BLaER1 treated with 17β-estradiol and CSF1 and Interleukin-3, amounts not matched to agents 10 nM and 100 nM (cell line): ENCODE data around the gene DNER.
A peak's percentile ranks its signal among the peaks of the same experiment; 100 is the strongest.
"Not testable (repeated sequence)": the region's sequence is repeated elsewhere in the genome, so short reads cannot be mapped to it uniquely, and the experiment has no call there.

ENCODE experiments used
- H3K27ac ChIP-seq, 11 experiments: shearing (Covaris generic); formaldehyde crosslinking; 2 replicates each; pipeline ENCODE4 v1.8.1; 2022
- H3K27me3 ChIP-seq, 11 experiments: shearing (Covaris generic); formaldehyde crosslinking; 2 replicates each; pipeline ENCODE4 v1.8.1; 2022
- H3K36me3 ChIP-seq, 11 experiments: shearing (Covaris generic); formaldehyde crosslinking; 2 replicates each; pipeline ENCODE4 v1.8.1; 2022
- H3K4me1 ChIP-seq, 10 experiments: shearing (Covaris generic); formaldehyde crosslinking; 2 replicates each; pipeline ENCODE4 v1.8.1; 2022
- H3K4me2 ChIP-seq, 11 experiments: shearing (Covaris generic); formaldehyde crosslinking; 2 replicates each; pipeline ENCODE4 v1.8.1; 2022
- H3K4me3 ChIP-seq, 10 experiments: shearing (Covaris generic); formaldehyde crosslinking; 2 replicates each; pipeline ENCODE4 v1.8.1; 2022
- H3K9ac ChIP-seq, 11 experiments: shearing (Covaris generic); formaldehyde crosslinking; 2 replicates each; pipeline ENCODE4 v1.8.1; 2022
- H3K9me3 ChIP-seq, 11 experiments: shearing (Covaris generic); formaldehyde crosslinking; replicated peaks in 1 of 11; 2 replicates each; pipeline ENCODE4 v1.8.1; 2022
- H4K20me1 ChIP-seq, 11 experiments: shearing (Covaris generic); formaldehyde crosslinking; 2 replicates each; pipeline ENCODE4 v1.8.1; 2022
- Cebpa-rat ChIP-seq, 11 experiments: shearing (Covaris generic); IDR thresholded peaks; 2 replicates each; pipeline ENCODE4 v1.8.1; 2022

The DNER gene

DNA sequence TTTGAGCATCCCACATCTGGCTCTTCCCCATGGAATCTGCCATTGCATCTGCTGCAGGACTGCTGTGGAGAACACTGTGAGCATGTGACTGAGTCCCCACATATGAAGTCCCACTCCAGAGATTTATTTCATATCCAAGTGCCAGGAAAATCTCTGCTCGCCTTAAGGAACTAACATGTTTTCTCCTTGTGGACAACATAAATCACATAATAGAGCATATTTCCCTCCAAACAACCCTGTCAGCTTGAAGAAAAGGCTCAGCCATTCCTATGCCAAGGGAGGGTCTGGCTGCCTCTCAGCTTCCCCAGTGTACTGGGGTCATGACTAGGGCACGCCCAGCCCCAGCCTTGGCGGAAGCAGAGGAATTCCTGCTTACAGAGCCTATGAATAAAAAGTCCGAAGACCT lies 193.7 kb downstream of the DNER start:
- no peak for TF ChIP-seq Cebpa-rat (IDR thresholded peaks at IDR 0.05)
- Histone ChIP-seq H3K36me3 (no peaks in the 10 kb centered on the region), H3K9ac (no peak overlapping the region), H3K27ac (no peak overlapping the region), H3K4me2 (peak overlapping the region in 3 of 11 experiments; percentile 30 to 64 (median 59); a peak in 5 of 22 replicates), H3K4me1 (peaks cover 10 to 32% (median 16%) of the 10 kb centered on the region in 10 experiments), H3K27me3 (no peaks in the 10 kb centered on the region), H3K4me3 (no peak overlapping the region), H4K20me1 (no peaks in the 10 kb centered on the region), H3K9me3 (peaks cover 0 to 13% (median 0%) of the 10 kb centered on the region in 11 experiments; a peak in 2 of 22 replicates)

DNA sequence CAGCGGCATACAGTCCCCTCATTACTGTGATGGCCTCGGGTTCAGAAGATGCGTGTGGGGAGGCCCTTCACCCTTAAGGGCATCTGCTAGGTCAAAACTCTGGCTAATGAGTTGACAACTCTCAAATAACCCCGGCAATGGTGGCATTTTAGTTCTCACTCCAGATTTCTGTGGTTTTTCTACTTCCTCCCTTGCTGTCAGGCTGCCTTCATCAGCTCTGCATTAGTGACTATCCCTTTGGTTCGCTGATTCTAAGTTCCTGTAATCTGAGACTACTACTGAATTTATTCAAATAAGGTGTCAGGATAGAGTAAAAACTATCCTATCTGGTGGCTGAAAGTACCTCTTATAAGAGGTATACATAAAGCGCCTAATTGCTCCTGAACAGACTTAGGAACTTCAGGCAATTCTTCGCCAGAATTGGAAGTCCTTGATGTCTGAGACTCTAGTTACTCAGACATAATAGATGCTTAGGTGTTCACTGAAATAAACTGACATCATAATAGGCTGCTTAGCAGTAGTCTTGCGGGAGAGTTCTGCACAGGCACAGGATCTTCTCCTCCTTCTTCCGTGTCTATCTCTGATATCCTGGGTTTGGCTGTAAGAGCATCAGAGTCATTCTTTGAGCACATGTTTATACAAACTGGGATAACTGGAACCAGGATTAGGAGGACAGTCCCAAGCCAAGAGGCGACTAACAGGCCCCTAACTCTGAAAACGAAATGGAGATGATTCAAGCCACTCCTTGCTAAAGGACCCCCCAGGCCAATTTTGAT lies 194.5 kb downstream of the DNER start:
- no peaks in the 10 kb centered on the region for H4K20me1 ChIP-seq
- peak overlapping the region; percentile 14 to 64 (median 49); a peak in 20 of 22 replicates for H3K4me2 ChIP-seq
- H3K27ac ChIP-seq: no peak overlapping the region; a peak in 2 of 22 replicates
- no peak overlapping the region for H3K9ac ChIP-seq
- peaks cover 0 to 13% (median 0%) of the 10 kb centered on the region in 11 experiments; a peak in 2 of 22 replicates for H3K9me3 ChIP-seq
- H3K36me3 ChIP-seq: no peaks in the 10 kb centered on the region
- H3K4me1 ChIP-seq: peaks cover 12 to 40% (median 22%) of the 10 kb centered on the region in 10 experiments
- H3K27me3 ChIP-seq: no peaks in the 10 kb centered on the region
- no peak for TF ChIP-seq Cebpa-rat (IDR thresholded peaks at IDR 0.05)
- H3K4me3 ChIP-seq: no peak overlapping the region

DNA sequence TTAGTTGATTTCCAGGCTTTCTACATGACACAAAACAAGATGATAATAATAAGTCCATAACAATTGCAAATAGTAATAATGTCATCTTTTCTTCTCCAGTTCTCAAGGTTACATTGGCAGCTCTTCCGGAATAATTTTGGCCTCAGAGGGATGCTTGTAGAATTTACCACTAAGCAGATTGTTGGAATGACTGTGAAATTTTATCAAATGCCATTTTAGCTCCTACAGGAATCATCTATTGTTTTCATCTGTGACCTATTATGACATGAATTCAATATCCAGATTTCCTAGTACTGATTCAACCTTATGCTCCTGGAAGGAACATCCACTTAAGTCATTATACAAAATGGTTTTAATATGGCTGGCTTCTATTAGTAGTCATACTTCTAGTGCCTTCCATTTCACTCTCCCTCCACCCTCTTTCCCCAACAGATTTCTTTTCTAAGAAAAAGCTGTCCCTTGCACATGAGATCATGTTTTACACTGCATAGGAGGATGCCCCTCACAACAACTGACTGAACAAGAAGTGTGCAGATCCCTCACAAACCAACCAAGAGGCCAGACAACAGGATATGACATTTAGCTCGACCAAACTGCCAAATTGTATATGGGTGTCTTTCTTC lies 200.0 kb downstream of the DNER start:
- Histone ChIP-seq H3K27me3 (no peaks in the 10 kb centered on the region), H3K9ac (no peak overlapping the region)

DNA sequence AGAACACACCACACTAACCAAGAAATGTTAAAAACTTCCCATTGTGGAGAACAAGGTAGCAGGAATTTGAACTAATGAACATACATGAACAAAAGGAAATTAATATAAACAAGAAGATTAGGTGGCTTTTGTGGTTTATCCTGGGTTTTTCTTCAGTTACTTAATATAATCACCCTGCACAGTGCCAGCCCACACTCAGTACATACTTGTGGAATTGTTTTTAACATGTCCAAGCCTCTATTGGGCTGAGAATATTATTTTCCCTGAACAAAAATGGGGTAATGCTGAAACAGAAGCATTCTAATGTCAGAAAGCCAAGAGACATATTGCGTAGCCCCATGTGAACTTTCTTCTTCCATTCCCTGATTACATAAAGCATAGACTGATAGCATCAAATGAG lies 202.8 kb downstream of the DNER start:
- no peaks in the 10 kb centered on the region for H4K20me1 ChIP-seq

More for the DNA sequence above, 200.0 kb downstream of the DNER start:
- Histone ChIP-seq H3K4me2 (0 out of 22 replicates have a peak overlapping the region, but pooled peaks of 1 of the 11 experiments have one; percentile 45), H3K9me3 (peaks cover 0 to 14% (median 0%) of the 10 kb centered on the region in 11 experiments; a peak in 2 of 22 replicates), H3K36me3 (peaks cover 0 to 4% (median 0%) of the 10 kb centered on the region in 11 experiments; a peak in 2 of 22 replicates), H3K27ac (no peak overlapping the region), H3K4me3 (no peak overlapping the region), H4K20me1 (no peaks in the 10 kb centered on the region), H3K4me1 (peaks cover 4 to 18% (median 13%) of the 10 kb centered on the region in 10 experiments; a peak in 19 of 20 replicates)
- no peak for TF ChIP-seq Cebpa-rat (IDR thresholded peaks at IDR 0.05)

DNA sequence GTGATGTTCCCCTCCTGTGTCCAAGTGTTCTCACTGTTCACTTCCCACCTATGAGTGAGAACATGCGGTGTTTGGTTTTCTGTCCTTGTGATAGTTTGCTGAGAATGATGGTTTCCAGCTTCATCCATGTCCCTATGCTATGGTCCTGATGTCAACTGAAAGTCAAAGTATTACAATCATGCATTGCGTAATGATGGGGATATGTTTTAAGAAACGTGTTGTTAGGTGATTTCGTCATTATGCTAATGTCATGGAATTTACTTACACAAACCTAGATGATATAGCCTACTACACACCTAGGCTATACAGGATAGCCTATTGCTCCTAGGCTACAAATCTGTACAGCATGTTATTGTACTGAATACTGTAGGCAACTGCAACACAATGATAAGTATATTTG lies 207.7 kb downstream of the DNER start:
- peaks cover 0 to 11% (median 0%) of the 10 kb centered on the region in 11 experiments; a peak in 6 of 22 replicates for H3K9me3 ChIP-seq
- H4K20me1 ChIP-seq, H3K4me1 ChIP-seq, H3K27ac ChIP-seq, H3K4me3 ChIP-seq, H3K4me2 ChIP-seq, H3K36me3 ChIP-seq, H3K27me3 ChIP-seq, H3K9ac ChIP-seq: not testable (repeated sequence)
- TF ChIP-seq Cebpa-rat (IDR thresholded peaks at IDR 0.05): peak in 2 of 11 experiments; percentile 29 to 37; a peak in 1 of 22 replicates

More for the DNA sequence above, 202.8 kb downstream of the DNER start:
- no peaks in the 10 kb centered on the region for H3K27me3 ChIP-seq
- H3K4me3 ChIP-seq: no peak overlapping the region
- peaks cover 0 to 6% (median 0%) of the 10 kb centered on the region in 11 experiments; a peak in 1 of 22 replicates for H3K9me3 ChIP-seq
- peaks cover 0 to 13% (median 8%) of the 10 kb centered on the region in 10 experiments; a peak in 14 of 20 replicates for H3K4me1 ChIP-seq
- H3K9ac ChIP-seq: no peak overlapping the region
- 0 out of 22 replicates have a peak overlapping the region, but pooled peaks of 2 of the 11 experiments have one; percentile 3 to 21 for H3K4me2 ChIP-seq
- no peak for TF ChIP-seq Cebpa-rat (IDR thresholded peaks at IDR 0.05)
- H3K27ac ChIP-seq: no peak overlapping the region
- peaks cover 0 to 4% (median 0%) of the 10 kb centered on the region in 11 experiments; a peak in 2 of 22 replicates for H3K36me3 ChIP-seq

DNA sequence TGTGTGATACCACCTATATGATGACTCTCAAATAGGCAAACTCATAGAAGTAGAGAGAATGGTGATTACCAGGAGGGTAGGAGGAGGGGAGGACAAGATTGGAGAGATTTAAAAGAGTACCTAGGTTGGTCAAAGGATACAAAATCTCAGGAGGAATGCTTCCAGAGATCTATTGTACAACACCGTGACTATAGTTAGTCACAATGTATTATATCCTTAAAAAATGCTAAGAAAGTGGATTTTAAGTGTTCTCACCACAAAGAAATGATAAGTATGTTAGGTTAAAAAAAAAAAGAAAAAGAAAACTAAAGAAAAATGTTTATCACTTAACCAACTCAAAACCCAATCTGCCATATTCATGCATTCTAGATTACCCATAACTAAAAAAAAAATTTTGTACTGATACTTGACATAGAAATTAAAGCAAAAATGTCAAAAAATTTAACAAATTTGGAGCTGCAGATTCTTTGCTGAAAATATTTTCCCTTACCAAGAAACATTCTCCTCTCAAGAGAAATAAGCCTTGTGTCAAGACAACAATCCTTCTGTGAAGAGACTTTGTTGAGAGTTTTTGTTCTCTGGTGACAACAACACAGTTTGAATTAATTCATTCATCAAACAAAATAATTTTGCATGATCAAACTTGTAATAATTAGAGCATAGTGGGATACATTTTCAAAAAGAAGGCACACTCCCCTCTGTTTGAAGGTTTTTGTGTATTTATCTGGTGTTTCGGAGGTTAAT lies 213.1 kb downstream of the DNER start:
- H3K4me2 ChIP-seq: no peak overlapping the region
- no peaks in the 10 kb centered on the region for H3K27me3 ChIP-seq
- peaks cover 5 to 29% (median 14%) of the 10 kb centered on the region in 11 experiments; a peak in 18 of 22 replicates for H3K9me3 ChIP-seq
- H3K4me1 ChIP-seq: no peaks in the 10 kb centered on the region
- H3K27ac ChIP-seq: no peak overlapping the region
- TF ChIP-seq Cebpa-rat (IDR thresholded peaks at IDR 0.05): no peak
- no peak overlapping the region for H3K9ac ChIP-seq
- no peak overlapping the region for H3K4me3 ChIP-seq
- H3K36me3 ChIP-seq: 0 out of 22 replicates have a peak, but pooled peaks cover 0 to 6% (median 0%) of the 10 kb centered on the region in 11 experiments
- no peaks in the 10 kb centered on the region for H4K20me1 ChIP-seq

DNA sequence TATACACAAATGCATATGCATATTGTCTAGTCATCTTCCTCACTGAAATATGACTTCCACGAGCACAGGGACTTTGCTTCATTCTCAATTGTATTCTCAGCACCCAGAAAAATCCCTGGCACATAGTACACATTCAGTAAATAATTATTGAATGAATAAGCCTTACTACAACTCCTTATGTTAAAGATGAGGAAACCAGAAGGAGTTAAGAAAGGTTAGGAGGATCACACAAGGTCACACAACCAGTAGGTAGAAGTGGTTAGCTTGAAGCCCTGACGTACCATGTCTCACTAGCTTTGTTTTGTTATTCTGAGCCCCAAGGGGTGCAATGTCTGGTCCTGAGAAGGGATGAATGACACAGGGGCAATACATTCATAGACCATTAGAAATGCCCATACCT lies 222.3 kb downstream of the DNER start:
- no peak overlapping the region for H3K4me3 ChIP-seq
- peaks cover 0 to 22% (median 9%) of the 10 kb centered on the region in 10 experiments; a peak in 15 of 20 replicates for H3K4me1 ChIP-seq
- TF ChIP-seq Cebpa-rat (IDR thresholded peaks at IDR 0.05): no peak
- no peaks in the 10 kb centered on the region; a peak in 1 of 22 replicates for H3K36me3 ChIP-seq
- H3K27me3 ChIP-seq: no peaks in the 10 kb centered on the region
- H3K9ac ChIP-seq: no peak overlapping the region
- no peak overlapping the region for H3K4me2 ChIP-seq
- H3K9me3 ChIP-seq: peaks cover 10 to 30% (median 14%) of the 10 kb centered on the region in 11 experiments; a peak in 20 of 22 replicates
- no peak overlapping the region for H3K27ac ChIP-seq
- no peaks in the 10 kb centered on the region for H4K20me1 ChIP-seq

DNA sequence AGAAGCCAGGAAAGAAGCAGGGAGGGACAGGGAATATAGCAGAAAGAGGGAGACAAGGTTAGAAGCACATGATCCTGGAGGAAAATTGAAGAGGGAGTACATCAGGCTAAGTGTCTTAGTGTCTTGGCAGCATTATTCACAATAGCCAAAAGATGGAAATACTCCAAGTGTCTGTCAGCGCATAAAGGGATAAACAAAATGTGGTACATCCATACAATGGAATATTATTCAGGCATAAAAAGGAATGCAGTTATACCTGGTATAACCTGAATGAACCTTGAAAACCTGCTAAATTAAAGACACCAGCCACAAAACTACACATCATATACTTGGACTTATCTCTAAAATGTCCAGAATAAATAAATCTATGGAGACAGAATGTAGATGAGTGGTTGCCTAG lies 224.2 kb downstream of the DNER start:
- TF ChIP-seq Cebpa-rat (IDR thresholded peaks at IDR 0.05): no peak
- no peaks in the 10 kb centered on the region for H4K20me1 ChIP-seq
- H3K27ac ChIP-seq: no peak overlapping the region
- no peaks in the 10 kb centered on the region for H3K27me3 ChIP-seq
- H3K4me2 ChIP-seq: no peak overlapping the region
- H3K4me1 ChIP-seq: peaks cover 0 to 41% (median 27%) of the 10 kb centered on the region in 10 experiments; a peak in 17 of 20 replicates
- no peak overlapping the region for H3K9ac ChIP-seq
- H3K36me3 ChIP-seq: no peaks in the 10 kb centered on the region; a peak in 1 of 22 replicates
- H3K9me3 ChIP-seq: peaks cover 10 to 30% (median 14%) of the 10 kb centered on the region in 11 experiments; a peak in 20 of 22 replicates
- H3K4me3 ChIP-seq: no peak overlapping the region
